DOHH2 (cell line): ENCODE measurements around the gene ATR.

Experiments
- CTCF ChIP-seq: fragments of 200-600 bp; sonication (generic); IDR thresholded peaks from one replicate; pipeline ENCODE4 v1.5.1; 2014; ENCODE audit warnings: antibody characterized with exemption, mild to moderate bottlenecking, low read depth, low read length; ENCODE audit not compliant: poor library complexity, severe bottlenecking
- EZH2phosphoT487 ChIP-seq: fragments of 200-600 bp; sonication (generic); IDR thresholded peaks from 2 replicates; pipeline ENCODE4 v1.6.1; 2017; ENCODE audit warnings: borderline replicate concordance, mild to moderate bottlenecking, antibody characterized with exemption, low read length, moderate library complexity, mixed read lengths

- no peak for TF ChIP-seq CTCF
- no peak for TF ChIP-seq EZH2phosphoT487
These were observed 128.3 kb downstream of the ATR start for GRCh38 chr3:142450189-142450588.
